ENCODE results near the gene TRABD2A. TPM values are rescaled to one million over a fixed set of nuclear protein-coding genes. Genes with fewer than 3 reads are reported as not detected.

TRABD2A gene
- polyA plus RNA-seq, 1 donor (not counting 4 experiments of a cell fraction or from before 2014, with no cell fraction given) = 0.54 TPM

DNA sequence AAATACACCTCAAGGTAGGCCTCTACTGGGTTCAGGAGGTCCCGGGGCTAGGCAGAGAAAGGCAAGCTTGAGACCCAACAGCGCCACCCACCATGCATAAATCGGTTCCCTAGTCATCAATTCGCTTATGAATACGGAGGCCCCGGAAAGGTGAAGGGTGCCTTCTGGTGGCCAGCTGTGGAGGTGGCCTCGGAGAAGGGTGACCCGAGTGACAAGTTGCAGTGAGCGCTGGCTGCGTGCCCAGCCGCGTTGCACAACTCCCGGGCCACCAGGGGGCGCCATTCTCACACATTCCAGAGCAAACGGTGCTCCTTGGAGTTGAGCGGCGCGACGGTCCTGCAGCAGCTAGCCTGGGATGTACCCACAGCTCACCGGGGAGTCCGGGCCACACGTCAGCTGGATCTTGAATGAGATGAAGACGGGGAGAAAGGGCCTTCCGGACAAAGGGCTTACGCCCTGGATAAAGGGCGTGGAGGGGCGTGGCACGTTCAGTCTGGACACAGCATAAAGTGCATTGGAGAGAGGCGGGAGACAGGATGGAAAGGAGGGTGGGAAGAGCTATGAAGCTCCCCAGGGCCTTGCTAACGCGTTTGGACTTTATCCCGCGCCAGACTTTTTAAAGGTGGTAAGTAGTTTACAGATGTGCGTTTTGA is 45.0 kb upstream of the TRABD2A start:
- no peaks in the 10 kb centered on the region for H3K36me3 ChIP-seq (ENCODE audit: control insufficient read depth in 2 of 2, extremely low read depth in 1 of 2, insufficient read depth in 2 of 2, low read length in 2 of 2)
- H3K4me1 ChIP-seq (ENCODE audit: control insufficient read depth, extremely low read depth, insufficient read depth, low read length) = peaks cover 34% of the 10 kb centered on the region
- FAIRE-seq (peak; percentile 60), DNase-seq (ENCODE audit: low read depth, low spot score) (peak; percentile 82)
- H3K9me3 ChIP-seq (ENCODE audit: control insufficient read depth, low read depth, low read length) = no peaks in the 10 kb centered on the region
- TF ChIP-seq, protein P1, sequence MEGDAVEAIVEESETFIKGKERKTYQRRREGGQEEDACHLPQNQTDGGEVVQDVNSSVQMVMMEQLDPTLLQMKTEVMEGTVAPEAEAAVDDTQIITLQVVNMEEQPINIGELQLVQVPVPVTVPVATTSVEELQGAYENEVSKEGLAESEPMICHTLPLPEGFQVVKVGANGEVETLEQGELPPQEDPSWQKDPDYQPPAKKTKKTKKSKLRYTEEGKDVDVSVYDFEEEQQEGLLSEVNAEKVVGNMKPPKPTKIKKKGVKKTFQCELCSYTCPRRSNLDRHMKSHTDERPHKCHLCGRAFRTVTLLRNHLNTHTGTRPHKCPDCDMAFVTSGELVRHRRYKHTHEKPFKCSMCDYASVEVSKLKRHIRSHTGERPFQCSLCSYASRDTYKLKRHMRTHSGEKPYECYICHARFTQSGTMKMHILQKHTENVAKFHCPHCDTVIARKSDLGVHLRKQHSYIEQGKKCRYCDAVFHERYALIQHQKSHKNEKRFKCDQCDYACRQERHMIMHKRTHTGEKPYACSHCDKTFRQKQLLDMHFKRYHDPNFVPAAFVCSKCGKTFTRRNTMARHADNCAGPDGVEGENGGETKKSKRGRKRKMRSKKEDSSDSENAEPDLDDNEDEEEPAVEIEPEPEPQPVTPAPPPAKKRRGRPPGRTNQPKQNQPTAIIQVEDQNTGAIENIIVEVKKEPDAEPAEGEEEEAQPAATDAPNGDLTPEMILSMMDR (optimal IDR thresholded peaks at IDR 0.05 in 1 of 3, IDR thresholded peaks at IDR 0.05 in 1 of 3, conservative IDR thresholded peaks at IDR 0.05 in 1 of 3; ENCODE audit: extremely low read depth in 1 of 3, insufficient read depth in 2 of 3, low read length in 3 of 3) = peak; percentile 91 to 97 (median 97)
- TF ChIP-seq EZH2 (IDR thresholded peaks at IDR 0.05; ENCODE audit: low read length) = no peak
- dilution Hi-C loops (cut with MboI; ENCODE audit: extremely low pct_ligation_motif_present, low sequenced_read_pairs) = no loop called here
- H4K20me1 ChIP-seq (ENCODE audit: control insufficient read depth, extremely low read depth, insufficient read depth, low read length) = no peaks in the 10 kb centered on the region
- peak overlapping the region; percentile 32 to 65 (median 40) for H3K4me3 ChIP-seq (ENCODE audit: control insufficient read depth in 2 of 3, extremely low read depth in 1 of 3, insufficient read depth in 2 of 3, low read depth in 1 of 3, low read length in 3 of 3)
- H3K27me3 ChIP-seq (ENCODE audit: control insufficient read depth, extremely low read depth, insufficient read depth, low read length) = no peaks in the 10 kb centered on the region
- H3K27ac ChIP-seq (ENCODE audit: control insufficient read depth, insufficient read depth, low read length) = peak overlapping the region; percentile 92
- H3K4me2 ChIP-seq (ENCODE audit: control insufficient read depth, extremely low read depth, insufficient read depth, low read depth, low read length) = peak overlapping the region; percentile 90
- H3K9ac ChIP-seq (ENCODE audit: control insufficient read depth, extremely low read depth, insufficient read depth, low read length) = peak overlapping the region; percentile 64
- peak overlapping the region; percentile 75 for H2AFZ ChIP-seq (ENCODE audit: control insufficient read depth, low read length)
- H3K9me1 ChIP-seq (ENCODE audit: control insufficient read depth, extremely low read depth, insufficient read depth, low read length) = no peaks in the 10 kb centered on the region
- no peaks in the 10 kb centered on the region for H3K79me2 ChIP-seq (ENCODE audit: control insufficient read depth, insufficient read depth, low read length)

DNA sequence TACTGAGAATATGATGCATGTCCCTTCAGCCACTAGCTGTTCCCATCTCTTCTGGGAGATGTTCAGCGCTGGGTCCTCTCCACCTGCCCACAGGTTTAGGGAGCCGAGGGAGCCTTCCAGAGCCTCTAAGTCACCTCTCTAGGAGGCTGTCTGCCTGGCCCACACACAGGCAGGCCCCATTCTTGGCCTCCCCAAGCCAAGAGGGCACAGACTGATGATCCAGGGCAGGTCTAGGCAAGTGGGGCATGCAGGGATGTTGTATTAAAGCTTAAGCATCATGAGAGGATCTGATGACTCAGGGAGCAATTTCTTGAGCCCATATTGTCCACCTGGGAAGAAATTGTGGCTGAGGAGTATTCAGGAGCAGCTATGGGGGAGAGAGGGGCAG is 44.4 kb upstream of the TRABD2A start:
- FAIRE-seq = peak; percentile 29
- Histone ChIP-seq H3K9me1 (ENCODE audit: control insufficient read depth, extremely low read depth, insufficient read depth, low read length) (no peaks in the 10 kb centered on the region), H3K27ac (ENCODE audit: control insufficient read depth, insufficient read depth, low read length) (peak overlapping the region; percentile 92), H4K20me1 (ENCODE audit: control insufficient read depth, extremely low read depth, insufficient read depth, low read length) (no peaks in the 10 kb centered on the region), H3K9me3 (ENCODE audit: control insufficient read depth, low read depth, low read length) (no peaks in the 10 kb centered on the region), H3K4me3 (ENCODE audit: control insufficient read depth in 2 of 3, extremely low read depth in 1 of 3, insufficient read depth in 2 of 3, low read depth in 1 of 3, low read length in 3 of 3) (peak overlapping the region in 1 of 3 experiments; percentile 4), H3K79me2 (ENCODE audit: control insufficient read depth, insufficient read depth, low read length) (no peaks in the 10 kb centered on the region), H3K4me1 (ENCODE audit: control insufficient read depth, extremely low read depth, insufficient read depth, low read length) (peaks cover 38% of the 10 kb centered on the region), H3K9ac (ENCODE audit: control insufficient read depth, extremely low read depth, insufficient read depth, low read length) (peak overlapping the region; percentile 64), H3K27me3 (ENCODE audit: control insufficient read depth, extremely low read depth, insufficient read depth, low read length) (no peaks in the 10 kb centered on the region), H3K36me3 (ENCODE audit: control insufficient read depth in 2 of 2, extremely low read depth in 1 of 2, insufficient read depth in 2 of 2, low read length in 2 of 2) (no peaks in the 10 kb centered on the region), H2AFZ (ENCODE audit: control insufficient read depth, low read length) (no peak overlapping the region), H3K4me2 (ENCODE audit: control insufficient read depth, extremely low read depth, insufficient read depth, low read depth, low read length) (peak overlapping the region; percentile 90)
- no peak for TF ChIP-seq EZH2 (IDR thresholded peaks at IDR 0.05; ENCODE audit: low read length)
- TF ChIP-seq, protein P1 (optimal IDR thresholded peaks at IDR 0.05 in 1 of 3, IDR thresholded peaks at IDR 0.05 in 1 of 3, conservative IDR thresholded peaks at IDR 0.05 in 1 of 3; ENCODE audit: extremely low read depth in 1 of 3, insufficient read depth in 2 of 3, low read length in 3 of 3) = no peak
- dilution Hi-C loops (cut with MboI; ENCODE audit: extremely low pct_ligation_motif_present, low sequenced_read_pairs) = no loop called here
- peak; percentile 84 for DNase-seq (ENCODE audit: low read depth, low spot score)

All from keratinocyte (primary cell).